SK-N-SH treated with all-trans-retinoic acid at 6 μM for 48 hours (cell line): ENCODE measurements around the gene CYSRT1.
"Not testable (repeated sequence)": the region's sequence is repeated elsewhere in the genome, so short reads cannot be mapped to it uniquely, and the experiment has no call there.

Experiments
- ATAC-seq: fragments of 200-7000 bp; cut with Tn5 transposase; 3 replicates; pipeline ENCODE4 v1.9.1; 2020; ENCODE audit warnings: mild to moderate bottlenecking, moderate library complexity
- ARNTL ChIP-seq: fragments of 450-650 bp; formaldehyde crosslinking; IDR thresholded peaks from 2 replicates; pipeline ENCODE4 v1.5.0; 2020; ENCODE audit warnings: low read depth, mild to moderate bottlenecking, moderate library complexity, borderline replicate concordance
- BACH2 ChIP-seq: fragments of 250-450 bp; sonication (Bioruptor Pico); IDR thresholded peaks from 2 replicates; pipeline ENCODE4 v1.9.0; 2021; ENCODE audit warnings: mild to moderate bottlenecking, borderline replicate concordance
- CSDC2 ChIP-seq: fragments of 250-450 bp; sonication (Bioruptor Pico); IDR thresholded peaks from 2 replicates; pipeline ENCODE4 v1.5.0; 2020; ENCODE audit warnings: mild to moderate bottlenecking, moderate library complexity
- ESRRG ChIP-seq: fragments of 250-450 bp; sonication (Bioruptor Pico); IDR thresholded peaks from 2 replicates; pipeline ENCODE4 v1.6.1; 2021; ENCODE audit warnings: mild to moderate bottlenecking
- GLIS3 ChIP-seq: fragments of 250-450 bp; sonication (Bioruptor Pico); IDR thresholded peaks from 2 replicates; pipeline ENCODE4 v1.5.0; 2020; ENCODE audit warnings: mild to moderate bottlenecking, moderate library complexity
- ISL1 ChIP-seq: fragments of 250-450 bp; sonication (Bioruptor Pico); IDR thresholded peaks from 2 replicates; pipeline ENCODE4 v2.1.2; 2022; ENCODE audit warnings: mild to moderate bottlenecking, moderate library complexity
- OSR1 ChIP-seq: fragments of 250-450 bp; sonication (Bioruptor Pico); IDR thresholded peaks from 2 replicates; pipeline ENCODE4 v1.8.0; 2022; ENCODE audit warnings: moderate library complexity, mild to moderate bottlenecking, inconsistent platforms
- RARB ChIP-seq: fragments of 250-450 bp; sonication (Bioruptor Pico); IDR thresholded peaks from 2 replicates; pipeline ENCODE4 v1.8.0; 2021; ENCODE audit warnings: mild to moderate bottlenecking, moderate library complexity
- SNAI2 ChIP-seq: fragments of 250-450 bp; sonication (Bioruptor Pico); IDR thresholded peaks from 2 replicates; pipeline ENCODE4 v1.5.0; 2020; ENCODE audit warnings: mild to moderate bottlenecking, moderate library complexity
- TCF4 ChIP-seq: fragments of 250-450 bp; sonication (Bioruptor Pico); IDR thresholded peaks from 2 replicates; pipeline ENCODE4 v1.8.0; 2021; ENCODE audit warnings: mild to moderate bottlenecking, moderate library complexity, borderline replicate concordance
- TOX ChIP-seq: fragments of 250-450 bp; sonication (Bioruptor Pico); IDR thresholded peaks from 2 replicates; pipeline ENCODE4 v1.8.0; 2021; ENCODE audit warnings: mild to moderate bottlenecking, moderate library complexity, borderline replicate concordance
- ZFP3 ChIP-seq: fragments of 250-450 bp; sonication (Bioruptor Pico); IDR thresholded peaks from 2 replicates; pipeline ENCODE4 v1.5.0; 2020; ENCODE audit warnings: mild to moderate bottlenecking, moderate library complexity
- ZFP30 ChIP-seq: fragments of 450-650 bp; formaldehyde crosslinking; IDR thresholded peaks from 2 replicates; pipeline ENCODE4 v1.5.0; 2022; ENCODE audit warnings: mild to moderate bottlenecking, moderate library complexity
- ZNF565 ChIP-seq: fragments of 450-650 bp; formaldehyde crosslinking; conservative IDR thresholded peaks from 2 replicates; pipeline ENCODE4 v1.5.0; 2020; ENCODE audit warnings: low read depth, mild to moderate bottlenecking, moderate library complexity
- ZNF70 ChIP-seq: fragments of 450-650 bp; formaldehyde crosslinking; IDR thresholded peaks from 2 replicates; pipeline ENCODE4 v1.5.0; 2020; ENCODE audit warnings: mild to moderate bottlenecking, moderate library complexity
- ZNF8 ChIP-seq: fragments of 450-650 bp; formaldehyde crosslinking; IDR thresholded peaks from 2 replicates; pipeline ENCODE4 v1.5.0; 2020; ENCODE audit warnings: mild to moderate bottlenecking, moderate library complexity
- TF ChIP-seq, protein P1 (sequence below): fragments of 250-450 bp; sonication (Bioruptor Pico); IDR thresholded peaks from 2 replicates; pipeline ENCODE4 v1.8.0; 2020; ENCODE audit warnings: mild to moderate bottlenecking, moderate library complexity, borderline replicate concordance
- TF ChIP-seq, protein P2 (sequence below): fragments of 250-450 bp; sonication (Bioruptor Pico); IDR thresholded peaks from 2 replicates; pipeline ENCODE4 v1.5.1; 2021; ENCODE audit warnings: mild to moderate bottlenecking, moderate library complexity
- TF ChIP-seq, protein P3 (sequence below): fragments of 250-450 bp; sonication (Bioruptor Pico); IDR thresholded peaks from 2 replicates; pipeline ENCODE4 v1.8.0; 2021; ENCODE audit warnings: low read depth, mild to moderate bottlenecking, moderate library complexity, borderline replicate concordance
- TF ChIP-seq, protein P4 (sequence below): fragments of 250-450 bp; sonication (Bioruptor Pico); IDR thresholded peaks from 2 replicates; pipeline ENCODE4 v1.5.0; 2020; ENCODE audit warnings: mild to moderate bottlenecking, moderate library complexity
- TF ChIP-seq, protein P5 (sequence below): fragments of 250-450 bp; sonication (Bioruptor Pico); IDR thresholded peaks from 2 replicates; pipeline ENCODE4 v1.5.1; 2020; ENCODE audit warnings: low read depth, mild to moderate bottlenecking, moderate library complexity

The CYSRT1 gene

DNA sequence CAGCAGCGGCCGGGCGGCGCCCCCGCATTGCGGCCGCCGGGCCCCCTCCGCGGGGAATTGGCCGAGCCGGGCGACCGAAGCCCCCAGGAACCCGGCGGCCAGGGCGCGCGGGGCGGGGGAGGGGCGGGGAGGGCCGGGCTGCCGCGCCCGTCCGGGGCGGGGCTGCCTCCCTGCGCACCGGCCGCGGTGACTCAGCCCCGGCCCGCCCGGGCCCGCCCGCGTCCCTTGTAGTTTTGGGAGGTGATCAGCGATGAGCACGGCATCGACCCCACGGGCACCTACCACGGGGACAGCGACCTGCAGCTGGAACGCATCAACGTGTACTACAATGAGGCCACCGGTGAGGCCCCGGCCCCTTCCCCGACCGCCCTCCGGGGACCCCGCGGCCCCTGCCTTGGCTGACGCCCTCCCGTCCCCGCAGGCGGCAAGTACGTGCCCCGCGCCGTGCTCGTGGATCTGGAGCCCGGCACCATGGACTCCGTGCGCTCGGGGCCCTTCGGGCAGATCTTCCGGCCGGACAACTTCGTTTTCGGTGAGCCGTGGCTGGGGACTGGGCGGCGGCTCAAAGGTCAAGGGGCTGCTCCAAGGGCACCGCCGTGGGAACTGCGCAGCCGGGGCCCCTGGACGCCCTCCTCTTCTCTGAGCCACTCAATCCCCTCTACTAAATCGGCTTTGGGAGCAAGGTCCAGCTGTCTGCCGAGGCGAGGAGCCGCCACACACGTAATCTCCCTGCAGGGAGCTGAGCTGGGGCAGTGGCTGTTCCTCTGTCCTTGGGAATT lies 16.7 kb downstream of the CYSRT1 start:
- ATAC-seq, result no peak
- TF ChIP-seq ISL1 (no peak), RARB (CRISPR knock-in tag) (no peak), BACH2 (CRISPR knock-in tag) (no peak), TOX (CRISPR knock-in tag) (no peak), ZNF8 (CRISPR knock-in tag) (no peak), SNAI2 (CRISPR knock-in tag) (no peak), OSR1 (no peak), ARNTL (CRISPR knock-in tag) (no peak)
- TF ChIP-seq, protein P1, sequence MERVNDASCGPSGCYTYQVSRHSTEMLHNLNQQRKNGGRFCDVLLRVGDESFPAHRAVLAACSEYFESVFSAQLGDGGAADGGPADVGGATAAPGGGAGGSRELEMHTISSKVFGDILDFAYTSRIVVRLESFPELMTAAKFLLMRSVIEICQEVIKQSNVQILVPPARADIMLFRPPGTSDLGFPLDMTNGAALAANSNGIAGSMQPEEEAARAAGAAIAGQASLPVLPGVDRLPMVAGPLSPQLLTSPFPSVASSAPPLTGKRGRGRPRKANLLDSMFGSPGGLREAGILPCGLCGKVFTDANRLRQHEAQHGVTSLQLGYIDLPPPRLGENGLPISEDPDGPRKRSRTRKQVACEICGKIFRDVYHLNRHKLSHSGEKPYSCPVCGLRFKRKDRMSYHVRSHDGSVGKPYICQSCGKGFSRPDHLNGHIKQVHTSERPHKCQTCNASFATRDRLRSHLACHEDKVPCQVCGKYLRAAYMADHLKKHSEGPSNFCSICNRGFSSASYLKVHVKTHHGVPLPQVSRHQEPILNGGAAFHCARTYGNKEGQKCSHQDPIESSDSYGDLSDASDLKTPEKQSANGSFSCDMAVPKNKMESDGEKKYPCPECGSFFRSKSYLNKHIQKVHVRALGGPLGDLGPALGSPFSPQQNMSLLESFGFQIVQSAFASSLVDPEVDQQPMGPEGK (CRISPR knock-in tag), result no peak
- TF ChIP-seq, protein P2, sequence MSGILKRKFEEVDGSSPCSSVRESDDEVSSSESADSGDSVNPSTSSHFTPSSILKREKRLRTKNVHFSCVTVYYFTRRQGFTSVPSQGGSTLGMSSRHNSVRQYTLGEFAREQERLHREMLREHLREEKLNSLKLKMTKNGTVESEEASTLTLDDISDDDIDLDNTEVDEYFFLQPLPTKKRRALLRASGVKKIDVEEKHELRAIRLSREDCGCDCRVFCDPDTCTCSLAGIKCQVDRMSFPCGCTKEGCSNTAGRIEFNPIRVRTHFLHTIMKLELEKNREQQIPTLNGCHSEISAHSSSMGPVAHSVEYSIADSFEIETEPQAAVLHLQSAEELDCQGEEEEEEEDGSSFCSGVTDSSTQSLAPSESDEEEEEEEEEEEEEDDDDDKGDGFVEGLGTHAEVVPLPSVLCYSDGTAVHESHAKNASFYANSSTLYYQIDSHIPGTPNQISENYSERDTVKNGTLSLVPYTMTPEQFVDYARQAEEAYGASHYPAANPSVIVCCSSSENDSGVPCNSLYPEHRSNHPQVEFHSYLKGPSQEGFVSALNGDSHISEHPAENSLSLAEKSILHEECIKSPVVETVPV (CRISPR knock-in tag), result no peak

DNA sequence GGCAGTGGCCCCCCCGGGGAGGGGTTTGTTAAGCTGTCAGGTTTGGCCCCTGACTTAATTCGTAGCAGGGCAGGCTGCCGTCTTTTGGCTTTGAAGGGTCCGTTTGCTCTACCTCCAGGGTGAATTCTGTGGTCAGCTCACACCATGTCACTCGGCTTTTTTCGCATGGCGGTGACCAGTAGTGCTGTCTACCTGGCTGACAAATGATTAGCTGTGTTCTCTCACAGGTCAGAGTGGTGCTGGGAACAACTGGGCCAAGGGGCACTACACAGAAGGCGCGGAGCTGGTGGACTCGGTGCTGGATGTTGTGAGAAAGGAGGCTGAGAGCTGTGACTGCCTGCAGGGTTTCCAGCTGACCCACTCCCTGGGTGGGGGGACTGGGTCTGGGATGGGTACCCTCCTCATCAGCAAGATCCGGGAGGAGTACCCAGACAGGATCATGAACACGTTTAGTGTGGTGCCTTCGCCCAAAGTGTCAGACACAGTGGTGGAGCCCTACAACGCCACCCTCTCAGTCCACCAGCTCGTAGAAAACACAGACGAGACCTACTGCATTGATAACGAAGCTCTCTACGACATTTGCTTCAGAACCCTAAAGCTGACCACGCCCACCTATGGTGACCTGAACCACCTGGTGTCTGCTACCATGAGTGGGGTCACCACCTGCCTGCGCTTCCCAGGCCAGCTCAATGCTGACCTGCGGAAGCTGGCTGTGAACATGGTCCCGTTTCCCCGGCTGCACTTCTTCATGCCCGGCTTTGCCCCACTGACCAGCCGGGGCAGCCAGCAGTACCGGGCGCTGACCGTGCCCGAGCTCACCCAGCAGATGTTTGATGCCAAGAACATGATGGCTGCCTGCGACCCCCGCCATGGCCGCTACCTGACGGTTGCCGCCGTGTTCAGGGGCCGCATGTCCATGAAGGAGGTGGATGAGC lies 17.6 kb downstream of the CYSRT1 start:
- no peak for TF ChIP-seq ZNF70
- TF ChIP-seq, protein P3, sequence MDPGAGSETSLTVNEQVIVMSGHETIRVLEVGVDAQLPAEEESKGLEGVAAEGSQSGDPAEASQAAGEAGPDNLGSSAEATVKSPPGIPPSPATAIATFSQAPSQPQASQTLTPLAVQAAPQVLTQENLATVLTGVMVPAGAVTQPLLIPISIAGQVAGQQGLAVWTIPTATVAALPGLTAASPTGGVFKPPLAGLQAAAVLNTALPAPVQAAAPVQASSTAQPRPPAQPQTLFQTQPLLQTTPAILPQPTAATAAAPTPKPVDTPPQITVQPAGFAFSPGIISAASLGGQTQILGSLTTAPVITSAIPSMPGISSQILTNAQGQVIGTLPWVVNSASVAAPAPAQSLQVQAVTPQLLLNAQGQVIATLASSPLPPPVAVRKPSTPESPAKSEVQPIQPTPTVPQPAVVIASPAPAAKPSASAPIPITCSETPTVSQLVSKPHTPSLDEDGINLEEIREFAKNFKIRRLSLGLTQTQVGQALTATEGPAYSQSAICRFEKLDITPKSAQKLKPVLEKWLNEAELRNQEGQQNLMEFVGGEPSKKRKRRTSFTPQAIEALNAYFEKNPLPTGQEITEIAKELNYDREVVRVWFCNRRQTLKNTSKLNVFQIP (CRISPR knock-in tag), result no peak
- no peak for TF ChIP-seq CSDC2 (CRISPR knock-in tag)
- TF ChIP-seq, protein P4, sequence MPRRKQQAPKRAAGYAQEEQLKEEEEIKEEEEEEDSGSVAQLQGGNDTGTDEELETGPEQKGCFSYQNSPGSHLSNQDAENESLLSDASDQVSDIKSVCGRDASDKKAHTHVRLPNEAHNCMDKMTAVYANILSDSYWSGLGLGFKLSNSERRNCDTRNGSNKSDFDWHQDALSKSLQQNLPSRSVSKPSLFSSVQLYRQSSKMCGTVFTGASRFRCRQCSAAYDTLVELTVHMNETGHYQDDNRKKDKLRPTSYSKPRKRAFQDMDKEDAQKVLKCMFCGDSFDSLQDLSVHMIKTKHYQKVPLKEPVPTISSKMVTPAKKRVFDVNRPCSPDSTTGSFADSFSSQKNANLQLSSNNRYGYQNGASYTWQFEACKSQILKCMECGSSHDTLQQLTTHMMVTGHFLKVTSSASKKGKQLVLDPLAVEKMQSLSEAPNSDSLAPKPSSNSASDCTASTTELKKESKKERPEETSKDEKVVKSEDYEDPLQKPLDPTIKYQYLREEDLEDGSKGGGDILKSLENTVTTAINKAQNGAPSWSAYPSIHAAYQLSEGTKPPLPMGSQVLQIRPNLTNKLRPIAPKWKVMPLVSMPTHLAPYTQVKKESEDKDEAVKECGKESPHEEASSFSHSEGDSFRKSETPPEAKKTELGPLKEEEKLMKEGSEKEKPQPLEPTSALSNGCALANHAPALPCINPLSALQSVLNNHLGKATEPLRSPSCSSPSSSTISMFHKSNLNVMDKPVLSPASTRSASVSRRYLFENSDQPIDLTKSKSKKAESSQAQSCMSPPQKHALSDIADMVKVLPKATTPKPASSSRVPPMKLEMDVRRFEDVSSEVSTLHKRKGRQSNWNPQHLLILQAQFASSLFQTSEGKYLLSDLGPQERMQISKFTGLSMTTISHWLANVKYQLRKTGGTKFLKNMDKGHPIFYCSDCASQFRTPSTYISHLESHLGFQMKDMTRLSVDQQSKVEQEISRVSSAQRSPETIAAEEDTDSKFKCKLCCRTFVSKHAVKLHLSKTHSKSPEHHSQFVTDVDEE (CRISPR knock-in tag), result no peak
- no peak for TF ChIP-seq ZNF565 (CRISPR knock-in tag)
- no peak for TF ChIP-seq GLIS3 (CRISPR knock-in tag)
- TF ChIP-seq TCF4 (CRISPR knock-in tag), result no peak
- no peak for TF ChIP-seq OSR1
- TF ChIP-seq BACH2 (CRISPR knock-in tag), result no peak
- no peak for TF ChIP-seq SNAI2 (CRISPR knock-in tag)
- no peak for TF ChIP-seq ZFP3 (CRISPR knock-in tag)
- no peak for TF ChIP-seq ZFP30 (CRISPR knock-in tag)
- TF ChIP-seq, protein P5, sequence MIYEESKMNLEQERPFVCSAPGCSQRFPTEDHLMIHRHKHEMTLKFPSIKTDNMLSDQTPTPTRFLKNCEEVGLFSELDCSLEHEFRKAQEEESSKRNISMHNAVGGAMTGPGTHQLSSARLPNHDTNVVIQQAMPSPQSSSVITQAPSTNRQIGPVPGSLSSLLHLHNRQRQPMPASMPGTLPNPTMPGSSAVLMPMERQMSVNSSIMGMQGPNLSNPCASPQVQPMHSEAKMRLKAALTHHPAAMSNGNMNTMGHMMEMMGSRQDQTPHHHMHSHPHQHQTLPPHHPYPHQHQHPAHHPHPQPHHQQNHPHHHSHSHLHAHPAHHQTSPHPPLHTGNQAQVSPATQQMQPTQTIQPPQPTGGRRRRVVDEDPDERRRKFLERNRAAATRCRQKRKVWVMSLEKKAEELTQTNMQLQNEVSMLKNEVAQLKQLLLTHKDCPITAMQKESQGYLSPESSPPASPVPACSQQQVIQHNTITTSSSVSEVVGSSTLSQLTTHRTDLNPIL (CRISPR knock-in tag), result no peak
- no peak for TF ChIP-seq ARNTL (CRISPR knock-in tag)
- no peak for TF ChIP-seq ESRRG (CRISPR knock-in tag)
- TF ChIP-seq, protein P1 (CRISPR knock-in tag), result no peak
- TF ChIP-seq ZNF8 (CRISPR knock-in tag), result no peak
- no peak for TF ChIP-seq ISL1
- ATAC-seq, result no peak

DNA sequence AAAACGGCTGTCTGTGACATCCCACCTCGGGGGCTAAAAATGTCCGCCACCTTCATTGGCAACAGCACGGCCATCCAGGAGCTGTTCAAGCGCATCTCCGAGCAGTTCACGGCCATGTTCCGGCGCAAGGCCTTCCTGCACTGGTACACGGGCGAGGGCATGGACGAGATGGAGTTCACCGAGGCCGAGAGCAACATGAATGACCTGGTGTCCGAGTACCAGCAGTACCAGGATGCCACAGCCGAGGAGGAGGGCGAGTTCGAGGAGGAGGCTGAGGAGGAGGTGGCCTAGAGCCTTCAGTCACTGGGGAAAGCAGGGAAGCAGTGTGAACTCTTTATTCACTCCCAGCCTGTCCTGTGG lies 18.3 kb downstream of the CYSRT1 start:
- ATAC-seq, result not testable (repeated sequence)
